ENCODE measurements around the gene MAGEA9.
"Not testable (repeated sequence)": the region's sequence is repeated elsewhere in the genome, so short reads cannot be mapped to it uniquely, and the experiment has no call there.

The MAGEA9 gene

GRCh38 chrX:149807747-149808458 is 26.2 kb downstream of the MAGEA9 start:
- Histone ChIP-seq H3K4me1 (ENCODE audit: control insufficient read depth, insufficient read depth, low read length, poor library complexity, severe bottlenecking) (no peaks in the 10 kb centered on the region), H3K9me3 (ENCODE audit: control insufficient read depth, low read length) (no peaks in the 10 kb centered on the region), H3K4me3 (ENCODE audit: insufficient read depth, low read depth, low read length, poor library complexity, severe bottlenecking) (no peak overlapping the region), H3K36me3 (ENCODE audit: control insufficient read depth, insufficient read depth, low read length) (no peaks in the 10 kb centered on the region), H3K27ac (ENCODE audit: insufficient read depth, low read length, poor library complexity, severe bottlenecking) (no peak overlapping the region), H3K27me3 (replicated peaks; ENCODE audit: control insufficient read depth, insufficient read depth, low read length, poor library complexity, severe bottlenecking) (no peaks in the 10 kb centered on the region)
- no peak for DNase-seq

GRCh38 chrX:149818652-149819051 is 36.9 kb downstream of the MAGEA9 start:
- Histone ChIP-seq H3K36me3 (ENCODE audit: control insufficient read depth, insufficient read depth, low read length) (no peaks in the 10 kb centered on the region), H3K27me3 (replicated peaks; ENCODE audit: control insufficient read depth, insufficient read depth, low read length, poor library complexity, severe bottlenecking) (no peaks in the 10 kb centered on the region), H3K4me1 (ENCODE audit: control insufficient read depth, insufficient read depth, low read length, poor library complexity, severe bottlenecking) (no peaks in the 10 kb centered on the region), H3K27ac (ENCODE audit: insufficient read depth, low read length, poor library complexity, severe bottlenecking) (no peak overlapping the region), H3K9me3 (ENCODE audit: control insufficient read depth, low read length) (no peaks in the 10 kb centered on the region), H3K4me3 (ENCODE audit: insufficient read depth, low read depth, low read length, poor library complexity, severe bottlenecking) (no peak overlapping the region)
- no peak for DNase-seq

DNA sequence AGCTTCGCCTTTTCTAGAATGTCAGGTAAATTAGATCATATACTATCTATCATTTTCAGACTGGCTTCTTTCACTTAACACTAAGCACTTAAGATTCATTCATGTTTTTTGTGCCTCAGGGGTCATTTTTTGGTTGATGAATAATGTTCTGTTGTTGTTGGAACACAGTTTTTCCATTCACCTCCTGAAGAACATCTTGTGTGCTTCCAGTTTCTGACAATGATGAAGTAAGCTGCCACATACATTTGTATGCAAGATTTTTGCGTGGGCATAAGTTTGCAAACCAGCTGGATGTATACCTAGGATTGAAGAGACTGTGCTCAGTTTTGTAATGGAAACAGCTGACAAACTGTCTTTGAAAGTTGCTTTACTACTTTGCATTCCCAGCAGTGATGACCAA is 37.6 kb downstream of the MAGEA9 start:
- no peak for DNase-seq
- Histone ChIP-seq H3K4me1 (ENCODE audit: control insufficient read depth, insufficient read depth, low read length, poor library complexity, severe bottlenecking) (no peaks in the 10 kb centered on the region), H3K9me3 (ENCODE audit: control insufficient read depth, low read length) (no peaks in the 10 kb centered on the region), H3K36me3 (ENCODE audit: control insufficient read depth, insufficient read depth, low read length) (no peaks in the 10 kb centered on the region), H3K27ac (ENCODE audit: insufficient read depth, low read length, poor library complexity, severe bottlenecking) (no peak overlapping the region), H3K27me3 (replicated peaks; ENCODE audit: control insufficient read depth, insufficient read depth, low read length, poor library complexity, severe bottlenecking) (no peaks in the 10 kb centered on the region), H3K4me3 (ENCODE audit: insufficient read depth, low read depth, low read length, poor library complexity, severe bottlenecking) (no peak overlapping the region)

GRCh38 chrX:149825424-149825823 is 43.7 kb downstream of the MAGEA9 start:
- Histone ChIP-seq H3K4me1 (ENCODE audit: control insufficient read depth, insufficient read depth, low read length, poor library complexity, severe bottlenecking) (no peaks in the 10 kb centered on the region), H3K36me3 (ENCODE audit: control insufficient read depth, insufficient read depth, low read length) (no peaks in the 10 kb centered on the region), H3K4me3 (ENCODE audit: insufficient read depth, low read depth, low read length, poor library complexity, severe bottlenecking) (no peak overlapping the region), H3K9me3 (ENCODE audit: control insufficient read depth, low read length) (no peaks in the 10 kb centered on the region), H3K27ac (ENCODE audit: insufficient read depth, low read length, poor library complexity, severe bottlenecking) (no peak overlapping the region), H3K27me3 (replicated peaks; ENCODE audit: control insufficient read depth, insufficient read depth, low read length, poor library complexity, severe bottlenecking) (no peaks in the 10 kb centered on the region)
- no peak for DNase-seq

DNA sequence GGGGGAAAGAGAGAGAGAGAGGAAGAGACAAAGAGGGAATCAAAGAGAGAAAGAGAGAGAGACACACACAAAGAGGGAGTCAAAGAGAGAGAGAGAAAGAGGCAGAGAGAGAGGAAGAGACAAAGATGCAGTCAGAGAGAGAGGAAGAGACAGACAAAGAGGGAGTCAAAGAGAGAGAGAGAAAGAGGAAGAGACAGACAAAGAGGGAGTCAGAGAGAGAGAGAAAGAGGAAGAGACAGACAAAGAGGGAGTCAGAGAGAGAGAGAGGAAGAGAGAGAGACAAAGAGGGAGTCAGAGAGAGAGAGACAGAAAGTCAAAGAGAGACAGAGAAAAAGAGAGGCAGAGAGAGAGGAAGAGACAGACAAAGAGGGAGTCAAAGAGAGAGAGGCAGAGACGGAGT is 45.5 kb downstream of the MAGEA9 start:
- H3K9me3 ChIP-seq (ENCODE audit: control insufficient read depth, low read length): no peaks in the 10 kb centered on the region
- no peaks in the 10 kb centered on the region for H3K4me1 ChIP-seq (ENCODE audit: control insufficient read depth, insufficient read depth, low read length, poor library complexity, severe bottlenecking)
- no peak overlapping the region for H3K4me3 ChIP-seq (ENCODE audit: insufficient read depth, low read depth, low read length, poor library complexity, severe bottlenecking)
- H3K36me3 ChIP-seq (ENCODE audit: control insufficient read depth, insufficient read depth, low read length): no peaks in the 10 kb centered on the region
- H3K27ac ChIP-seq (ENCODE audit: insufficient read depth, low read length, poor library complexity, severe bottlenecking): no peak overlapping the region
- H3K27me3 ChIP-seq (replicated peaks; ENCODE audit: control insufficient read depth, insufficient read depth, low read length, poor library complexity, severe bottlenecking): no peaks in the 10 kb centered on the region
- no peak for DNase-seq

DNA sequence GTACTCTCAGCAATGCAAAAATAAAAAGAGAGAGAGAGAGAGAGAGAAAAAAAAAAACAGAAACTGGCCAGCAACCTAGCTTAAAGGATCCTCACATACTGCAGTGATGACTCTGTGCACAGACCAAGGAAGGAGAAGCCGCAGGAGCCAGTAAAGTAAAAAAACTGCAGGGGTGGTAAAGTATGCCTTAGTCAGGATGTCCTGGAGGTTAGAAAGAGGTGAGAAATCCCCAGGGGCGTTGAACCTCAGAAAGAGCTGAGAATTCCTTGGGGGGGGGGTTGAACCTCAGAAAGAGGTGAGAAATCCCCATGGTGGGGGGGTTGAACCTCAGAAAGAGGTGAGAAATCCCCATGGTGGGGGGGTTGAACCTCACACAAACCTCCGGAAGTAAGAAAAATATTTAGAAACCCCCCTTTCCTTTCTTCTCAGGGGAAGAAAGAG is 48.0 kb downstream of the MAGEA9 start:
- DNase-seq: peak; percentile 19 to 28 (median 24)
- Histone ChIP-seq H3K9me3 (ENCODE audit: control insufficient read depth, low read length) (no peaks in the 10 kb centered on the region), H3K36me3 (ENCODE audit: control insufficient read depth, insufficient read depth, low read length) (no peaks in the 10 kb centered on the region), H3K4me3 (ENCODE audit: insufficient read depth, low read depth, low read length, poor library complexity, severe bottlenecking) (peak overlapping the region; percentile 17), H3K27me3 (replicated peaks; ENCODE audit: control insufficient read depth, insufficient read depth, low read length, poor library complexity, severe bottlenecking) (no peaks in the 10 kb centered on the region), H3K4me1 (ENCODE audit: control insufficient read depth, insufficient read depth, low read length, poor library complexity, severe bottlenecking) (no peaks in the 10 kb centered on the region), H3K27ac (ENCODE audit: insufficient read depth, low read length, poor library complexity, severe bottlenecking) (peak overlapping the region; percentile 51)

- Histone ChIP-seq H3K9me3 (ENCODE audit: control insufficient read depth, low read length) (no peaks in the 10 kb centered on the region), H3K27ac (ENCODE audit: insufficient read depth, low read length, poor library complexity, severe bottlenecking) (peak overlapping the region; percentile 51), H3K36me3 (ENCODE audit: control insufficient read depth, insufficient read depth, low read length) (no peaks in the 10 kb centered on the region), H3K4me3 (ENCODE audit: insufficient read depth, low read depth, low read length, poor library complexity, severe bottlenecking) (peak overlapping the region; percentile 17), H3K27me3 (replicated peaks; ENCODE audit: control insufficient read depth, insufficient read depth, low read length, poor library complexity, severe bottlenecking) (no peaks in the 10 kb centered on the region), H3K4me1 (ENCODE audit: control insufficient read depth, insufficient read depth, low read length, poor library complexity, severe bottlenecking) (no peaks in the 10 kb centered on the region)
- peak in 2 of 3 donors; percentile 1 to 4 for DNase-seq
Observed at GRCh38 chrX:149830192-149830873, 48.6 kb downstream of the MAGEA9 start.

- Histone ChIP-seq H3K36me3 (ENCODE audit: control insufficient read depth, insufficient read depth, low read length) (no peaks in the 10 kb centered on the region), H3K9me3 (ENCODE audit: control insufficient read depth, low read length) (no peaks in the 10 kb centered on the region), H3K4me1 (ENCODE audit: control insufficient read depth, insufficient read depth, low read length, poor library complexity, severe bottlenecking) (no peaks in the 10 kb centered on the region), H3K27ac (ENCODE audit: insufficient read depth, low read length, poor library complexity, severe bottlenecking) (no peak overlapping the region), H3K4me3 (ENCODE audit: insufficient read depth, low read depth, low read length, poor library complexity, severe bottlenecking) (no peak overlapping the region), H3K27me3 (replicated peaks; ENCODE audit: control insufficient read depth, insufficient read depth, low read length, poor library complexity, severe bottlenecking) (no peaks in the 10 kb centered on the region)
- no peak for DNase-seq
Observed at GRCh38 chrX:149831473-149831872, 49.7 kb downstream of the MAGEA9 start.

- not testable (repeated sequence) for DNase-seq; H3K4me1 ChIP-seq (ENCODE audit: control insufficient read depth, insufficient read depth, low read length, poor library complexity, severe bottlenecking); H3K27ac ChIP-seq (ENCODE audit: insufficient read depth, low read length, poor library complexity, severe bottlenecking); H3K9me3 ChIP-seq (ENCODE audit: control insufficient read depth, low read length); H3K4me3 ChIP-seq (ENCODE audit: insufficient read depth, low read depth, low read length, poor library complexity, severe bottlenecking); H3K27me3 ChIP-seq (replicated peaks; ENCODE audit: control insufficient read depth, insufficient read depth, low read length, poor library complexity, severe bottlenecking); H3K36me3 ChIP-seq (ENCODE audit: control insufficient read depth, insufficient read depth, low read length)
Observed at GRCh38 chrX:149836728-149837127, 55.0 kb downstream of the MAGEA9 start.

DNA sequence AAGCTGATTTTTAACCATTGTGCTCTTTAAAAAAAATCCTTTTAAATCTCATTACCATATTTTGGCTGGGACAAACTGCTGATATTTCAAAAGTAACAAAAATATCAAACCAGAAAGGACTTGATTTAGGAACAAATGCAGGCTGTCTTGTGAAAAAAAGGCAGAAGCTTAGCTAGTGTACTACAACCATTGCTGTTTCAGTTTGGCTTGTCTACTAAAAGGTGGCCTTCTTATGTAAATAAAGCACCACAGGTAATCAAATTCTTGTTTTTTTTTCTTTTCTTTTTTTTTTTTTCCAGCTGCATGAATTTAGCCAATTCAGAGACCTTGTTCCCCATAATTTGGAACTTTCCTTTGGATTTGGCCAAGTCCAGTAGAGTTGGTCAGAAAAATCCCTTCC is 55.4 kb downstream of the MAGEA9 start:
- no peaks in the 10 kb centered on the region for H3K27me3 ChIP-seq (replicated peaks; ENCODE audit: control insufficient read depth, insufficient read depth, low read length, poor library complexity, severe bottlenecking)
- DNase-seq: no peak
- no peaks in the 10 kb centered on the region for H3K36me3 ChIP-seq (ENCODE audit: control insufficient read depth, insufficient read depth, low read length)
- no peaks in the 10 kb centered on the region for H3K4me1 ChIP-seq (ENCODE audit: control insufficient read depth, insufficient read depth, low read length, poor library complexity, severe bottlenecking)
- no peak overlapping the region for H3K4me3 ChIP-seq (ENCODE audit: insufficient read depth, low read depth, low read length, poor library complexity, severe bottlenecking)
- no peaks in the 10 kb centered on the region for H3K9me3 ChIP-seq (ENCODE audit: control insufficient read depth, low read length)
- H3K27ac ChIP-seq (ENCODE audit: insufficient read depth, low read length, poor library complexity, severe bottlenecking): no peak overlapping the region
